Astrocyte of the hippocampus (primary cell): Measurements from ENCODE around the gene ZBTB24.

Experiments
- DNase-seq: peaks from one replicate; pipeline ENCODE4 v3.0.0; 2011; ENCODE audit warnings: low read depth, low spot score

ZBTB24 gene

DNA sequence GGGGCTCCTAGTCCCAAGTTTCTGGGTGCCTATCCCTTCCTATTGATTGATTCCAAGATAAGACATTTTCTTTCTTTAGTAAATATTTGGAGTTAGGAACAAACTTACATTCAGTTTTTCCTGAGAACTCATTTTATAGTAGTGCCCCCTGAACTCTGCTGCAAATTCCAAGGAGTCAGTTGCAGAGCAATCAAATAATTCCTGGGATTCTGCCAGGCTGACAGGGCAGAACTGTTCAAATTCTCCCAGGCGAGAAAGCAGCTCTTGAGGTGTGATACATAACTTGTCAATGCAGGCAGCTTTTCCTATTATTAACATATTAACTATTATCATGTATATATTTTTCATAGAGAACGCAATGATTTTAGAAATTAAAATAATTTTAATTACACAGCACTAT is 15.9 kb upstream of the ZBTB24 start:
- peak; percentile 17 for DNase-seq

DNA sequence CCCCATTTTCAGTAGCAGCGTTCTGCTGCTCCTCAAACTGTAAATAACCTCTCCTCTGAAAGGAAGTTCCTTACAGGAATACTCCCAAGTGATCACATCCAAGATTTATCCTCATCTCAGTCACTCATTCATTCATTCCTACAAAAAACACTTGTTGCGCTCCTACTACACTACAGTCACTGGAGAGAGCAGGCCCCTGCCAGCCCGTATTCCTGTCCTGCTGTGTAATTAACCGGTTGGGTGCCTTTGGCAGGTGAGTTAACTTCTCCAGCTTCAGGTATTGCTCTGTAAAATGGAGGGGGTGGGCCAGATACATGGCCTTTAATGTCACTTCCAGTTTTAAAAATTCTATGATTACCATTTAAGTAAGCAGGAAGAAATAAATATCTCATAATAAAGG is 15.0 kb upstream of the ZBTB24 start:
- no peak for DNase-seq

DNA sequence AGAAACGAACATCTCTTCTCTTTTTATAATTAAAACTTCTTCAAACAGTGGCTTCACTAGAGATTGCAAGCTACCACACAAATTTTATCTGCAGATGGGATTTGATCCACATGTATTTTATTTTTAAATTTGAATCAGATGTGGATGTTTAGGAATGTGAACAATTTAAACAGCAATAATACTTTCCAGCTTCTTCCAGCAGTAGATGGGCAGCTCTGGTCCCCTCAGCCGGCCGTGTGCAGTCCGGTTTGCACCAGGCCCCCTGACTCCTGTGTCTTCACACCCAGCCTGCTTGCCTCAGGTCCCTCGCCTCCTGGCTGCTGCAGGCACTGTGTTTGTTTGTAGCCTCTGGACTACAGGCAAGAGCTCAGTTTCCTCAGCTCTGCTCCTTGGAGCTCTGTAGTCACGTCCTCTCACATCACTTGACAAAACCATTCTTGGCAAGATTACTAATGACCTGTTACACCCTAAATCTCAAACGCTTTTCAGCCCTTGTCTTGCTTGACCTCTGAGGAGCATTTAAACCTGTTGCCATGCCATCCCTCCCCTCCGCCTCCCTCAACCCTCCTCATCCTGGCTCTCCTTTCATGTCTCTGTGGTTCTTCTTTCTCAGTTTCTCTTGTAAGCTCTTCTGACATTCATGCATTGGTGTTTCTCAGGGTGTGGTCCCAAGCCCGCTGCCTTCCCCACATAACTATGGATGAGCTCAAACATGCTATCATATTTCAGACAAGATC is 13.2 kb upstream of the ZBTB24 start:
- no peak for DNase-seq

GRCh38 chr6:109493865-109494264 is 10.8 kb upstream of the ZBTB24 start:
- DNase-seq: no peak

DNA sequence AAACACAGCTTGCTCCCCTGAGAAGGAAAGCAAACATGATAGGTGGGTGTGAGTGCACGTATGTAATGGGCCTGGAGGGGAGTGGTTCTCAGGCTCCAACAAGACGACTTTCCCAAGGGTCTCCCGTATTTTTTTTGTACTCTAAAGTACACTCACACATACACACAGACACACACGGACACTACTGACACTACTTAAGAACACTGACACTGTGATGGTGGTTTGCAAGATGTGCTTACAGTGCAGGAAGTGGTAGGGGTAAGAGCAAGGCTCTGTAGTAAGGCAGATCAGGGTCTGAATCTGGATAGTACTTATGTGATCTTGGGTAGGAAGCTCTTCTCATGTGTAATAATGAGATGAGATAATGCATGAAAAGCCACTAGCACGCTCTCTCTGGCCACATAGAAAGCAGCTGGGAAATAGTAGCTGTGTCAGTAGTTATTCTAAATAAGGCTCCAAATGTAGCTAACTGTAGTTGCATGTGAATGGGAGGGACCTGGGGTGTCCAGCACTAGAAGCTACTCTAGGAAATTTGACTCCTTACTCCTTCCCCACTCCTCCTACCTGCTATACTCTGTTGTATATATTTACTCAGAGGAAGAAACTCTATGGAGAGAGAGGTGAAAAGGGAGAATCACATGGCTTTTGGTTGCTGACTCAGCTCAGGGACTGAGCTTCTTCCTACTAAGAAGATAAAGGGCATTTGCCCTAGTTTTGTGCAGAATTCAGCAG is 8.4 kb upstream of the ZBTB24 start:
- DNase-seq: no peak

DNA sequence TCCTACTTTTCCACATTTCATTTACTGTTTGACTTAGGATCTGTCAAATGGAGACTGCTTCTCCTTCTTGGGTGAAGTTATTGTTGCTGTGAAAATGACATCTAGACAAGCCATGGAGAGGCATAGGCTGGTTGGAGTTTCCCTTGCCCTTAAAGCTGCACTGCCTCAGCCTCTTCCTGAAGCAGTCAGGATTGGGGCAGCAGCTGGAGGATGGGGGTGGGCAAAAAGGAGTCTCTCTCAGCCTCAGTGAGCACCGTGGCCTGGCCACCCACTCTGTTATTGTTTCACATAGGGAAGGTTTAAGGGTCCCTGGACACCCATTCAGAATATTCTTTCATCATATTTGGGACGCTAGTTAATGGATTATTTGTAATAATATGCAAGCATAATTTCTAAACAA is 7.7 kb upstream of the ZBTB24 start:
- no peak for DNase-seq

GRCh38 chr6:109488001-109488400 is 5.0 kb upstream of the ZBTB24 start:
- DNase-seq: no peak

DNA sequence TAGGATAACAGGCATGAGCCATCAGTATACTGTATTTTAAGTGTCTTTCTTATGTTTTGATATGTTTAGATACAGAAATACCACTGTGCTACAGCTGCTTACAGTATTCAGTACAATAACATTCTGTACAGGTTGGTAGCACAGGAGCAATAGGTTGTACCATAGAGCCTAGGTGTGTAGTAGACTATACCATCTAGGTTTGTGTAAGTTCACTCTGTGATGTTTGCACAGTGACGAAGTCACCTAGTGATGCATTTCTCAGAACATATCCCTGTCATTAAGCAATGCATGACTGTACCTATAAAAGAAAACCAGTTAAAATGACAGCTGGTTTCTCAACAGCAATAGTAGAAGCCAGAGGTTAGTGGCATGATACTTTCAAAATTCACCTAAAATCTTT is 3.0 kb upstream of the ZBTB24 start:
- DNase-seq: no peak

- DNase-seq: no peak
These were observed 2.4 kb upstream of the ZBTB24 start for GRCh38 chr6:109485266-109485935.

DNA sequence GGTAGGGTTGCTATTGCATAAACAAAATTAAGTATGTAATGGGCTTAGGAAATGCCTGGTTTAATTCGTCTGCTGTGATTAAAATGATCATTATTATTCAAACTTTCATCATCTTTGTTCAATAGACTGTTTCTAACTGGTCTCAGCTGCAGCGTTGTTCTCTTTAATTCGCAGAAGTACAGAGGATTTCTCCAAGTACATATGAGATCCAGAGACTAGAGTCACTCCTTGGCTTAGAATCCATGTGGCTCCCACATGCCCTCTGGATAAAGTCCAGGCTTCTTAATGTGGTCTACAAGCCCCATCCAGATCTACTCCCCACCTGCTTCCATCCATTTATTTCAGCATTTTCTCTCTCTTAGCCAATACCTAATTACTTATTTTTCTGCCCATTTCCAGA is 1.1 kb upstream of the ZBTB24 start:
- no peak for DNase-seq

DNA sequence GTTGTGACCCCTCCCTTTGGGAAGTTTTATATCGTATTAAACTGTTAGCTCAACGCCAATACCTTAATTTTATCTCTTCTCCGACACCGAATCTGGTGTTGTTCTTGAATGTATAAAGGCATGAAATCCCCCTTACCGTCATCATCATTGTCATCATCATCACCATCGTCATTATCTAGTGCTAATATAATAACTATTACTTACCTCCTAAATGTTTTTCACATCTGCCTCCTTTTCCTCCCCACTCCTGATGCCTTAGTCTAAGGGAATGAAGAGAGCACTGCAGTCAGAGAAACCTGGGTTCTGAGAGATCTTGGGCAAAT is 677 bp upstream of the ZBTB24 start:
- DNase-seq: no peak

GRCh38 chr6:109480993-109481480 is 2.0 kb downstream of the ZBTB24 start:
- DNase-seq: no peak

DNA sequence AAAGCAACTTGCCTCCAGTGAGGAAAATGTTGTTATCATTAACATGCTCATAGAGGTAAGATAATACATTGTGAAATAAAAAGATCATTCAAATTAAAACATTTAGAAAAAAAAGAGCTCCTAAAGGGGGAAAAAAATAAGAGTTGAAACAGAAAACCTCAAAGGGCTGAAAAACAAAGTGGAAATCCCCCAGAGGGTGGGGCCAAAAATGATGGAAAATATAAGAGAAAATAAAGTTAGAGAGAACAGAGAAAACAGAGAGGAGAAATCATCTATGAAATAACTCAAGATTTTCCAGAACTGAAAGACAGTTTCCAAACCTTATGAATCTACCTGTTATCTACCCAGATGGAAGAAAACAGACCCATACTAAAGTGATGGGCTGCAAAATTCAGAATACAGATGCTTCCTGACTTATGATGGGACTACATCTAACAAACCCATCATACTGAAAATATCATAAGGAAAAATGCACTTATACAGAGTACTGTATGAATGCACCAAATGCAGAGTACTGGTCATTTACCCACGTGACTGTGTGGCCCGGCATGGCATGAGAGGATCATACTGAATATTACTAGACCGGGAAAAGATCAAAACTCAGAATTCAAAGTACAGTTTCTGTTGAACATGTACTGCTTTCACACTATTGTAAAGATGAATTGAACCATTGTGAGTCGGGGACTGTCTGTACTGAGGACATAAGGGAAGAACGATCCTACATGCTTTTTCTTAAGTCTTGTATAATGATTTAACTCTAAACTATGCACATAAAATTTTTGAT is 4.0 kb downstream of the ZBTB24 start:
- no peak for DNase-seq

- DNase-seq: no peak
These were observed 4.7 kb downstream of the ZBTB24 start for GRCh38 chr6:109478222-109478805.

DNA sequence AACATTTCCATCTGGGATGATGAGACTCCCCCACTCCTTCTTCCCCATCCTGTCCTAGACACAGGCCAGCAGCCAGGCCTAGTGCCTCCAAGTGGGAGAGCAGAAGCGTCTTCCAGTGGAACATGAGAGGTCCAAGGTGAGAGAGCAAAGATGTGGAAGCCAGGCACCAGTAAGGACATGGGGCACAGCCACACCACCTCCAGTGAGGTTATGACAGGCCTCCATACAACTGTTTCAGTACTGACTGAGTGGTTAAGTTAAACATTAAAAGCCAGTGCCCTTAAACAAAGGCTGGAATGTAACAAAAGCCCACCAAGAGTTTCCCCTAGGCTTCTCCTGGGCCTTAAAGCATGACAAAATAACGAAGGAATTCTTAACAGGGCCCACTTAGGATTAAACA is 5.3 kb downstream of the ZBTB24 start:
- DNase-seq: no peak

- no peak for DNase-seq
These were observed 5.8 kb downstream of the ZBTB24 start for GRCh38 chr6:109477184-109477583.

GRCh38 chr6:109475625-109476024 is 7.4 kb downstream of the ZBTB24 start:
- DNase-seq: no peak

GRCh38 chr6:109474995-109475394 is 8.0 kb downstream of the ZBTB24 start:
- no peak for DNase-seq

DNA sequence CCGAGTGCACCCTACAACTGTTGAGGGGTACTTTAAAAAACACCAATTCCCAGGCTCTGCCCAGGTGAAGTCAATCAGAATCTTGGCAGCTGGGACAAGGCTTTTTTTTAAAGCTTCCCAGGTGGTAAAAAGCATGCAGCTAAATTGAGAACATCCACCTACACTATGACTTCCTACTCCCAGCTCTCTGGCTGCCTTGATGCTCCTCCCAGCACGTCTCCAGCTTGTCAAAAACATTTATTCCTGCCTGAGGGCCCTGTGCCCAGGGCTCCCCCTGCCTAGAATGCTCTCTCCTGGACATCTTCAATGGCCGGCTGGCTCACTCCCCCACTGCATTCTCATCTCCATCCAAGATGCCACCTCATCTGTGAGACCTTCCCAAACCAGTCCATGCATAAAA is 9.9 kb downstream of the ZBTB24 start:
- no peak for DNase-seq

DNA sequence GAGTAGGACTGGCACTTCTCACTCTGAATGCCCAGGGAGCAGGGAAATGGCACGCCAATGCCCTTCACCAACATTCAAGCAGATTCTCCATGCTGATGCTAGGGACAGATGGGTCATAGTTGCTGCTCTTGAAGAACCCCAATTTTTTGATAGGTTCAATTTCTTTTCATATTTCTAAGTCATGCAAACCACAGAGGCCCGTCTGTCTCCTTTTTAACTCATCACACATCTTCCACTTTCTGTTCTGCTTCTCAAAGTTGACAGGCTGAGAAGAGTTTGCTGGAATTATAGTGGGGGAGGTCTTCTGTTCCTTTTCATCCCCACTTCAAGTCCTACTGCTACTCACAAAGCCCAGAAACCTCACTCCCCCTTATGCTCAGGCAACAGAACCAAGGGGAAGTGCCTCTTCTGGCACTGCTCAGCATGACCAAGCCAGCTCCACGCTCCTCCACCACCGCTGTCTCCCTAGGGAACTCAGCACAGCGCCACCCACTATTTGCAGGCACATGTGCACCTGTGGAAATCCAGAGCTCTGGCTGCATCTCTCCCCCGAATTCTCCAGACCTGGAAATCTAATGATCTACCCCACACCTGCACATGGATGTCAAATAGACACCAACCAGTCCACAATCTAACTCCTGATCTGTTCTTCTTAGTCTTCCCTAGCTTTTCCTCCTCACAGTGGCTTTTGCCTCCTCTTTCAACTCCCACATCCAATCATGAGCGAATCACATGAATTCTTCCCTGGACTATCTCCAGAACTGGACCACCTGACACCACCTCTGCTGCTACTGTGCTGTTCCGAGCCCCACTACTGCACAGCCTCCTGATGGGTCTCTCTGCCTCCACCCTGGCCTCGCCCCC is 10.7 kb downstream of the ZBTB24 start:
- DNase-seq: no peak
